SK-N-SH (cell line): Measurements from ENCODE around the gene ZMYND19. TPM values are rescaled to one million over a fixed set of nuclear protein-coding genes. Genes with fewer than 3 reads are reported as not detected.
"Not testable (repeated sequence)": the region's sequence is repeated elsewhere in the genome, so short reads cannot be mapped to it uniquely, and the experiment has no call there.

Experiments
- CTCF ChIA-PET: fragments of 300-600, 350-600 bp; formaldehyde crosslinking; extraction: SDS; loops from one replicate; lab custom pipeline; 2021; lab: Yijun Ruan, JAX
- POLR2A ChIA-PET: fragments of 350-600 bp; sonication (Branson Sonifier 250); formaldehyde crosslinking; extraction: SDS; loops from one replicate; lab custom pipeline; 2020; ENCODE audit warnings: antibody characterized with exemption, inconsistent platforms; lab: Yijun Ruan, JAX
- DNase-seq: peaks from one replicate; pipeline ENCODE4 v3.0.0; 2012
- H2AFZ ChIP-seq: fragments of 200-600 bp; sonication (generic); 2 replicates; pipeline ENCODE4 v1.8.1; 2016; ENCODE audit warnings: antibody characterized with exemption, mild to moderate bottlenecking, low read depth
- H3F3A ChIP-seq: fragments of 200-600 bp; sonication (generic); replicated peaks from 2 replicates; pipeline ENCODE3; 2016; ENCODE audit warnings: antibody characterized with exemption, mild to moderate bottlenecking; ENCODE audit not compliant: insufficient read depth
- H3K27ac ChIP-seq, 2 experiments: fragments of 200-500 bp in 1 of 2; fragments of 200-600 bp in 1 of 2; sonication (Bioruptor generic) in 1 of 2; sonication (generic), shearing (Covaris generic) in 1 of 2; 2 replicates each; pipeline versions ENCODE4 v1.5.1 to v1.6.1; 2014 to 2016; ENCODE audit warnings: low read depth in 2 of 2, inconsistent platforms in 1 of 2, low read length in 1 of 2, mild to moderate bottlenecking in 1 of 2, mixed read lengths in 1 of 2
- H3K27me3 ChIP-seq: fragments of 200-600 bp; sonication (generic), shearing (Covaris generic); 2 replicates; pipeline ENCODE4 v1.6.1; 2016; ENCODE audit warnings: mixed run types; ENCODE audit not compliant: insufficient read depth
- H3K36me3 ChIP-seq, 2 experiments: fragments of 200-500 bp in 1 of 2; fragments of 200-600 bp in 1 of 2; sonication (Bioruptor generic) in 1 of 2; sonication (generic) in 1 of 2; replicated peaks in 1 of 2; 2 replicates each; pipeline versions ENCODE3 to v1.5.1; 2014 to 2016; ENCODE audit warnings: low read length in 1 of 2, mild to moderate bottlenecking in 1 of 2; ENCODE audit not compliant: insufficient read depth in 2 of 2, control insufficient read depth in 1 of 2
- H3K4me1 ChIP-seq, 2 experiments: fragments of 200-500 bp in 1 of 2; fragments of 200-600 bp in 1 of 2; sonication (Bioruptor generic) in 1 of 2; sonication (generic), shearing (Covaris generic) in 1 of 2; 2 replicates each; pipeline versions ENCODE4 v1.5.1 to v1.6.1; 2014 to 2016; ENCODE audit warnings: low read depth in 1 of 2, low read length in 1 of 2, mixed run types in 1 of 2; ENCODE audit not compliant: insufficient read depth in 2 of 2, control insufficient read depth in 1 of 2
- H3K4me2 ChIP-seq: fragments of 200-600 bp; sonication (generic), shearing (Covaris generic); 2 replicates; pipeline ENCODE4 v1.6.1; 2017; ENCODE audit warnings: mixed run types
- H3K4me3 ChIP-seq, 2 experiments: fragments of 200-500 bp in 1 of 2; fragments of 200-600 bp in 1 of 2; sonication (Bioruptor generic) in 1 of 2; sonication (generic), shearing (Covaris generic) in 1 of 2; 2 replicates each; pipeline versions ENCODE4 v1.5.1 to v1.8.1; 2014 to 2016; ENCODE audit warnings: low read depth in 2 of 2, inconsistent platforms in 1 of 2, low read length in 1 of 2, mild to moderate bottlenecking in 1 of 2, mixed read lengths in 1 of 2, moderate library complexity in 1 of 2
- H3K79me2 ChIP-seq: fragments of 200-600 bp; sonication (generic); 2 replicates; pipeline ENCODE4 v1.8.1; 2017; ENCODE audit warnings: mild to moderate bottlenecking; ENCODE audit not compliant: insufficient read depth
- H3K9ac ChIP-seq: fragments of 200-600 bp; sonication (generic); 2 replicates; pipeline ENCODE4 v1.6.1; 2017; ENCODE audit warnings: mixed run types
- H3K9me2 ChIP-seq: fragments of 200-600 bp; sonication (generic); 2 replicates; pipeline ENCODE4 v1.6.1; 2017; ENCODE audit warnings: mixed run types
- H3K9me3 ChIP-seq: fragments of 200-600 bp; sonication (generic); 2 replicates; pipeline ENCODE4 v1.6.1; 2017; ENCODE audit warnings: mixed run types, mild to moderate bottlenecking, moderate library complexity
- H4K20me1 ChIP-seq: fragments of 200-600 bp; sonication (generic); 2 replicates; pipeline ENCODE4 v1.6.1; 2017; ENCODE audit warnings: mild to moderate bottlenecking, mixed run types; ENCODE audit not compliant: insufficient read depth
- CTCF ChIP-seq: fragments of 200-600 bp; sonication (generic); IDR thresholded peaks from 2 replicates; pipeline ENCODE4 v1.6.1; 2017; ENCODE audit warnings: antibody characterized with exemption, mild to moderate bottlenecking, moderate library complexity
- ELF1 ChIP-seq: IDR thresholded peaks from 2 replicates; pipeline ENCODE4 v1.4.0; 2012
- IRF3 ChIP-seq: fragments of 150-350 bp; IDR thresholded peaks from 2 replicates; pipeline ENCODE4 v1.6.1; 2016; ENCODE audit warnings: mild to moderate bottlenecking, low read depth, low read length
- MXI1 ChIP-seq: IDR thresholded peaks from 2 replicates; pipeline ENCODE4 v1.6.1; 2012; ENCODE audit warnings: mild to moderate bottlenecking, low read depth, low read length, improper control_type of control experiment
- NFIC ChIP-seq: IDR thresholded peaks from 2 replicates; pipeline ENCODE4 v1.4.0; 2012; ENCODE audit warnings: borderline replicate concordance
- PBX3 ChIP-seq: IDR thresholded peaks from 2 replicates; pipeline ENCODE4; 2012
- RAD21 ChIP-seq: IDR thresholded peaks from 2 replicates; pipeline ENCODE4 v1.6.1; 2012; ENCODE audit warnings: mild to moderate bottlenecking, low read length
- REST ChIP-seq: IDR thresholded peaks from 2 replicates; pipeline ENCODE4 v1.6.1; 2012; ENCODE audit warnings: mild to moderate bottlenecking, low read depth, low read length, moderate library complexity
- RFX5 ChIP-seq: IDR thresholded peaks from 2 replicates; pipeline ENCODE4 v1.6.1; 2012; ENCODE audit warnings: mild to moderate bottlenecking, improper control_type of control experiment, low read length
- SMC3 ChIP-seq: IDR thresholded peaks from 2 replicates; pipeline ENCODE4 v1.6.1; 2012; ENCODE audit warnings: low read depth, low read length, improper control_type of control experiment
- TCF12 ChIP-seq: IDR thresholded peaks from 2 replicates; pipeline ENCODE4 v1.4.0; 2012
- TEAD4 ChIP-seq: IDR thresholded peaks from 2 replicates; pipeline ENCODE4 v1.4.0; 2012; ENCODE audit warnings: mild to moderate bottlenecking, borderline replicate concordance; ENCODE audit not compliant: insufficient read depth
- YY1 ChIP-seq: IDR thresholded peaks from 2 replicates; pipeline ENCODE4 v1.4.0; 2012; ENCODE audit warnings: low read depth, mild to moderate bottlenecking
- WGBS: methylation state at CpG from one replicate; pipeline ENCODE4 v1.1.6; 2017; ENCODE audit warnings: low lambda C conversion rate; 5-methylcytosine and 5-hydroxymethylcytosine counted together
- polyA plus RNA-seq, 3 experiments: library from polyadenylated mRNA; depleted of rRNA; stranded (reverse); fragments of >200 nt; gene quantifications; 2 replicates each; pipeline ENCODE4 v1.2.3, GENCODE V29; 2012

ZMYND19 gene
- polyA plus RNA-seq, 1 of the 3 experiments (the other 2 are of a cell fraction): 43.1 TPM

GRCh38 chr9:137551264-137552021 is 38.9 kb downstream of the ZMYND19 start, which contains the start of gene MRPL41 (continued):
- peak; percentile 36; the same call in 1 of the 2 replicates for TF ChIP-seq IRF3
- TF ChIP-seq NFIC: no peak
- TF ChIP-seq RAD21: peak; percentile 28; the same call in 1 of the 2 replicates
- TF ChIP-seq SMC3: peak; percentile 53
- TF ChIP-seq, all 33 proteins: peak for 8

GRCh38 chr9:137550958-137551263 is 39.4 kb downstream of the ZMYND19 start:
- Histone ChIP-seq H3K4me1 (peaks cover 5 to 12% of the 10 kb centered on the region in 2 experiments; a peak in 1 of 4 replicates), H3K4me2 (peak overlapping the region; percentile 90), H3K4me3 (peak overlapping the region; percentile 62 to 63), H3F3A (peaks cover 12% of the 10 kb centered on the region), H3K36me3 (peaks cover 10 to 14% of the 10 kb centered on the region in 2 experiments), H3K27ac (peak overlapping the region in 1 of 2 experiments; percentile 72; a peak in 2 of 4 replicates), H3K9ac (peak overlapping the region; percentile 69), H2AFZ (0 out of 2 replicates have a peak overlapping the region, but pooled peaks have one; percentile 63), H3K79me2 (peaks cover 21% of the 10 kb centered on the region; the same call in 1 of the 2 replicates)
- not testable (repeated sequence) for H4K20me1 ChIP-seq, DNase-seq, H3K27me3 ChIP-seq, H3K9me3 ChIP-seq, H3K9me2 ChIP-seq
- ChIA-PET CTCF (interaction anchor here (1.0 to 2.0 kb wide), 4 partner anchors 13 to 256 kb away, joined by 3 to 9 read pairs (median 3); no protein-coding TSS in a partner anchor), POLR2A (interaction anchor here (0.6 to 0.9 kb wide), 2 partner anchors 9 to 16 kb away, joined by 3 read pairs; no protein-coding TSS in a partner anchor)
- WGBS: 2% methylated on average over 11 of the region's 17 CpGs

GRCh38 chr9:137550231-137550621 is 40.1 kb downstream of the ZMYND19 start, which contains the start of gene PNPLA7:
Gene PNPLA7 (minus strand): TSS chr9:137550402. CDS start chr9:137550197, 205 bp downstream.
- Histone ChIP-seq H3K27me3 (no peaks in the 10 kb centered on the region), H3K9ac (peak within 1 kb of the TSS; percentile 69), H3K4me2 (peak within 1 kb of the TSS; percentile 90), H3K36me3 (peaks cover 3 to 8% of the 10 kb centered on the region in 2 experiments), H3K4me3 (peak within 1 kb of the TSS; percentile 62 to 63), H3K4me1 (peaks cover 5 to 12% of the 10 kb centered on the region in 2 experiments; a peak in 1 of 4 replicates), H3K9me2 (no peaks in the 10 kb centered on the region), H4K20me1 (no peaks in the 10 kb centered on the region), H3F3A (peaks cover 12% of the 10 kb centered on the region), H3K27ac (peak within 1 kb of the TSS in 1 of 2 experiments; percentile 72; a peak in 2 of 4 replicates), H2AFZ (0 out of 2 replicates have a peak within 1 kb of the TSS, but pooled peaks have one; percentile 63), H3K9me3 (no peaks in the 10 kb centered on the region), H3K79me2 (peaks cover 21% of the 10 kb centered on the region; the same call in 1 of the 2 replicates)
- ChIA-PET POLR2A (interaction anchor here (0.9 kb wide), 1 partner anchor 15 kb away, joined by 3 read pairs; no protein-coding TSS in a partner anchor), CTCF (interaction anchor here (0.7 to 2.0 kb wide), 8 partner anchors 9 to 255 kb away, joined by 3 to 9 read pairs (median 3); no protein-coding TSS in a partner anchor)
- peak; percentile 86 for DNase-seq
- WGBS: 24% methylated on average over 13 of the region's 13 CpGs
- TF ChIP-seq IRF3: no peak
- peak; percentile 98 for TF ChIP-seq MXI1
- TF ChIP-seq TEAD4: no peak
- TF ChIP-seq YY1: no peak
- peak; percentile 18; the same call in 1 of the 2 replicates for TF ChIP-seq PBX3
- TF ChIP-seq CTCF: no peak
- no peak for TF ChIP-seq TCF12
- no peak for TF ChIP-seq ELF1
- no peak for TF ChIP-seq RFX5
- no peak for TF ChIP-seq REST
